Fibroblast of pulmonary artery (primary cell): ENCODE data around the gene SAMD11.
A peak's percentile ranks its signal among the peaks of the same experiment; 100 is the strongest.

Experiments
- DNase-seq: peaks from one replicate; pipeline ENCODE4 v3.0.0-alpha.2; 2010; ENCODE audit warnings: low read depth
- H3K4me3 ChIP-seq: replicated peaks from 2 replicates; pipeline ENCODE4 v1.5.1; 2011; ENCODE audit warnings: low read depth, mild to moderate bottlenecking, control low read depth, low read length, moderate library complexity
- TF ChIP-seq, protein P1 (sequence below): IDR thresholded peaks from 2 replicates; pipeline ENCODE4 v1.5.1; 2011; ENCODE audit warnings: mild to moderate bottlenecking, control low read depth, low read length, inconsistent platforms; ENCODE audit errors: missing control alignments

SAMD11 gene

DNA sequence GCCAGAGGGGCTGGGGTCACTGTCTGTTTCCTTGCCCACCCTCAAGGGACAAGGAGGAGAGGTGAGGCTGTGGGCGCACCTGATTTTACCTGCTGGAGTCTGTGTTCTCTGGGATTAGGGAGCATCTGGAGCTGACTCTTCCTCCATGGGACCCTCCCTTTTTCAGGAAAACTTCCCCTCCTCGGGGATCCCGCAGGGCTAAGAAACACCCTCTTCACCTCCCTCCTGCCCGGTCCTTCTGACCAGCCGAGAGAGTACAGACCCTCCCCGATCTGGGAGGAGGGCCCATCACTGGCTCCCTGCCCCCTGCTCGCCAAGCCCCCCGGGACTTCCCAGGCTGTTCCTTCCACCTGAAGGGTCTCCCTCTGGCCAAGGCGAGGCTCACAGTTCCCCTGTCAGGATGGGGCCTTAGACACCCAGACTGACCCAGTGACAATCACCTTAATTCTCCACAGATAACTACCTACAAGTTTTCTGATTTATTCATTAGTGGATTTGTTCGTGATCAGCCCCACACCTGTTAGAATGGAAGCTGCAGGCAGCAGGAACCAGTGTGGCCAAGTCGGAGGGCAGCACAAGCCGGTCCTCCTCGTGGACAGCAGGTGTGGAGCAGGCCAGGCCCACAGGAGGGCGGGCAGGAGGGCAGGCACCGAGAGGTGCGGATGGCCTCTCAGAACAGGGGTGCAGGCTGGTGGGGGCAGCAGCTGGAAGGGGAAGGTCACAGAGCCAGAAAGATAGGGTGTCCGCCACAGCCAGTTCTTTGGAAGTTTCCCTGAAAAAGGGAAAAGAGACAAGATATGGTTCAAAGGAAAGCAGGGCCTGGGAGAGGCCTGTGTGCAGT lies 15.9 kb upstream of the SAMD11 start:
- DNase-seq = no peak
- TF ChIP-seq, protein P1, sequence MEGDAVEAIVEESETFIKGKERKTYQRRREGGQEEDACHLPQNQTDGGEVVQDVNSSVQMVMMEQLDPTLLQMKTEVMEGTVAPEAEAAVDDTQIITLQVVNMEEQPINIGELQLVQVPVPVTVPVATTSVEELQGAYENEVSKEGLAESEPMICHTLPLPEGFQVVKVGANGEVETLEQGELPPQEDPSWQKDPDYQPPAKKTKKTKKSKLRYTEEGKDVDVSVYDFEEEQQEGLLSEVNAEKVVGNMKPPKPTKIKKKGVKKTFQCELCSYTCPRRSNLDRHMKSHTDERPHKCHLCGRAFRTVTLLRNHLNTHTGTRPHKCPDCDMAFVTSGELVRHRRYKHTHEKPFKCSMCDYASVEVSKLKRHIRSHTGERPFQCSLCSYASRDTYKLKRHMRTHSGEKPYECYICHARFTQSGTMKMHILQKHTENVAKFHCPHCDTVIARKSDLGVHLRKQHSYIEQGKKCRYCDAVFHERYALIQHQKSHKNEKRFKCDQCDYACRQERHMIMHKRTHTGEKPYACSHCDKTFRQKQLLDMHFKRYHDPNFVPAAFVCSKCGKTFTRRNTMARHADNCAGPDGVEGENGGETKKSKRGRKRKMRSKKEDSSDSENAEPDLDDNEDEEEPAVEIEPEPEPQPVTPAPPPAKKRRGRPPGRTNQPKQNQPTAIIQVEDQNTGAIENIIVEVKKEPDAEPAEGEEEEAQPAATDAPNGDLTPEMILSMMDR = no peak
- H3K4me3 ChIP-seq = no peak overlapping the region

DNA sequence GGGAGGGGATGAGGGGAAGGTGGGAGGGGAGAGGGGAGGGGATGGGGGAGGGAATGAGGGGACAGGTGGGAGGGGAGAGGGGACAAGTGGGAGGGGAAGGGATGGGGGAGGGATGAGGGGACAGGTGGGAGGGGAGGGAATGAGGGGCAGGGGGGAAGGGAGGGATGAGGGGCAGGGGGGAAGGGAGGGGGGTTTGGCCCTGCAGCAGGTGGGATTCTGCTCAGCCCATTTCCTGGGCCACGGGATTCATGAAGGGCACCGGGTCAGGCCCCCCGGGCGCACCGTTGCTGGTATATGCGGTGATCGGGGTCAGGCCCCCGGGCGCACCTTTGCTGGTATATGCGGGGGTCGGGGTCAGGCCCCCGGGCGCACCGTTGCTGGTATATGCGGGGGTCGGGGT lies 15.1 kb upstream of the SAMD11 start:
- TF ChIP-seq, protein P1 = no peak
- no peak overlapping the region for H3K4me3 ChIP-seq
- DNase-seq = no peak

DNA sequence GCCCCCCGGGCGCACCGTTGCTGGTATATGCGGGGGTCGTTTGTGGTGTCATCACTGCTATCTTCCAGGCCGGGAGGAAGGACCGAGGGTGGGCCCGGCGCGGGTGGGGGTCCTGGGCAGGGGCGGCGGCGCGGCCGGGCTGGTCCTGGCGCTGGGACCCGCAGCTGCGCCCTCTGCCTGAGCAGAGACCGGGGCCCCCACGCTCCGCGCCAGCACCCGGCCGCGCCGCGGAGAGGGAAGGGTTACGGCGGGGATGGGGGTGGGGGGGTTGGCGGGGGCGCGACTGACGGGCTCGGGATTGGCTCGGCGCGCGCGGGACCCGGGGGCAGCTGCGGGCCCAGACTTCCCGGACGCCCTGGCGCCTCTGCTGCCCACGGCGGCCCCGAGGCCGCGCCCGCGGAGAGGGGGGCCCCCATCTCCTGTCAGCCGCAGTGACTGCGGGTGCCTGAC lies 13.8 kb upstream of the SAMD11 start:
- H3K4me3 ChIP-seq = no peak overlapping the region
- DNase-seq = no peak
- TF ChIP-seq, protein P1 = no peak

DNA sequence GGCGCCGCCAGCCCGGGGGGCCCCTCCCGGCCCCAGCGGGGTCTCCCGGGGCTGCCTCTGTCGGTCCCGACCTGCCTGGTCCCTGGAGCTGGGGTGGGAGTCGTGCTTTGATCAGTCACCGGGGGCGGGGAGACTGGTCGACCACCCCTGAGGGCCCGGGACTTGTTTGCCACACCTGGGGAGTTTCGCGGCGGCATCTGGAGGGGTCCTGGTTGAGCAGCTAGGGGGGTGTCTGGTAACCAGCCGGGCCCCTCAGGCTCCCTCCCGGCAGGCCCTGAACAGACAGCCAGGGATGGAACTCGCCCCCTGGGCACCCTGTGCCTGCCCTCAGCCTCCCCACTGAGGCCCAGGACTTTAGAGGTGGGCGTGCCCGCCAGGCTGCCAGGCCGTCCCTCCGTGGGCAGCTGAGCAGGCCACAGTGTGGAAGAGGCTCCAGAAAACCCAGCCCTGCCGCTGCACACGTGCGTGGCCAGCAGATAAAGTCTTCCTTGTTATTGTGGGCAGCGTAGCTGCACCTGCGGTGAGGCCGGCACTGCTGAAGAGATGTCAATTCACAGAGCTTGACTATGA lies 13.3 kb upstream of the SAMD11 start:
- H3K4me3 ChIP-seq = no peak overlapping the region
- DNase-seq = no peak
- TF ChIP-seq, protein P1 = no peak

DNA sequence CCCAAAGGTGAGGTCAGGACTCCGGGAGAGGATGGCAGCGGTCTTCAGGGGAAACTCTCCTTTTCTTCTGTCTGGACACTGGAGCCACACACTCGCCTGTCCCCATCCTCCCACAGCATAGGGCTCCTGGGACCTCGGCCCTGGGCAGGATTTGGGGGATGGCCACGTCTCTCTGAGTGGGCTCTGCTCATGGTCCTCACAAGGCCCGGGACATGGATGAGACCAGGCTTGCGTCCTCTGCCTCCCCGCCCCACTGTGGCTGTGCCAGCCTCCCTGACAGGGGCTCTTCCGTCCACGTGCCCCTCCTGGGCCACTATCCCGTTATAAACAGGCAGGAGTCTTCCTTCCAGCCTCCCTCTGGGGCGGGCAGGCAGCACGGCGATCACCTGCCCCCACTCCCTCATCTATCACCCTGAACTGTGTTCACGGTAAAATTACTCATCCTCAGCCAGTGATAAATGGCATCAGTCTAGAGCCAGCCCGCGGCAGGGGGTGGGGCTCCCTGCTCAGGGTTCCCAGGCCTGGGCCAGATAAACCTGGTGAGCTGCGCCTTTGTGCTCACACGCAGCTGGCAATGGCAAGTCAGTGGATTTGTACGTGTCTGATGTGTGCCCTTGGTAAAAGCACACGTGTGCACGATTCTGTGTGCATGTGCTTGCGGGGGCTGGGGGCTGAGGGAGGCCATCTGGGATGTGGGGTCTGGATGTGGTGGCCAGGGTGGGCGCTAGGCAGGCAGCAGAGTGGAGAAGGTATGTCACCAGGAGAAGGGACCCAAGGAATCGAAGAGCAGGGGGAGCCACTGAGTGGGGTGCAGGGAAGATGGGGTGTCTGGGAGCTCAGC lies 12.6 kb upstream of the SAMD11 start:
- TF ChIP-seq, protein P1 = no peak
- H3K4me3 ChIP-seq = no peak overlapping the region
- peak; percentile 21 for DNase-seq

DNA sequence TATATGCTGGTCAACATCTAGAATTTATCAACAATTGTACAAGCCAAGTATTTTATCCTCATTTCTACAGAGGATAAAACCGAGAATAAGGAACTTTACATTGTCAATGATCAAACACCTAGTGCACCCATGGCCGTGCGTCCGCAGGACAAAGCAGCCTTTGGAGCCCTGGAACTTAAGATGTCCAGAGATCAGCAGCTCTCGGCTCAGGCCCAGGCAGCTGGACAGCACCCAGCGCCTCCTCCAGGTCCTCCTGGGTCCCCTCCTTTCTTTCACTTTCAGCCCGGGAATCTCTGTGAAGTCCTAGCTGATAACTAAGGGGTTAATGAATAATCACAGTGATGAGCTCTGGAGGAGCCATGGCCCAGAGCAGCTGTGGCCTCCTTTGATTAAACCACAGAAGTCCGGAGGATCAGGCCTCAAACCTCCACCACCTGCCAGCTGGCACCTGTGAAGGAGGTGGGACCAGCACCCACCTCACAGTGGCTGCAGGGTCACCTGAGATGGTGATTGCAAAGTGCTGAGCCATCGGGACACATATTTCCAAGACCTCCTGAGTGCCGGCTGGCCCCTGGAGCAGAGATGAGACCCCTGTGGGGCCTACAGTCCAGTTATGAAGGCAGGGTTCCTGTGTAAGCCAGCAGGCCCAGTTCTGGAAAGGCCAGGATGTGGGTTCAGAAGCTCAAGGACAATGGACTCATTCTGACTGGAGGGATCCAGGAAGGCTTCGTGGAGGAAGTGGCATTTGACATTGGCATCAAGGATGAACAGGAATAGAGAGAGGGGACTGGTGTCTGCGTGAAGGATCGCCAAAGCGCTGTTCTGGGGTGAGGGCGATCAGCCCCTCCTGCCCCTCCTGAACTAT lies 11.6 kb upstream of the SAMD11 start:
- TF ChIP-seq, protein P1 = no peak
- no peak overlapping the region for H3K4me3 ChIP-seq
- no peak for DNase-seq
